K562 (cell line): ENCODE measurements around the gene PSEN1. TPM values are rescaled to one million over a fixed set of nuclear protein-coding genes. Genes with fewer than 3 reads are reported as not detected.

Source experiments
- ATAC-seq: fragments of 200-7000 bp; cut with Tn5 transposase; 3 replicates; pipeline ENCODE4 v1.9.1; 2020; ENCODE audit warnings: moderate library complexity
- BruUV-seq: library from RNA; stranded (reverse); fragments of 400-500 nt; replicated peaks from 2 replicates; lab custom pipeline; 2021; lab: Mats Ljungman, UMichigan
- CTCF ChIA-PET: fragments of 300-600 bp; formaldehyde crosslinking; extraction: SDS; loops from one replicate; lab custom pipeline; 2021; ENCODE audit warnings: low intra/inter-chr PET ratio; lab: Yijun Ruan, JAX
- POLR2A ChIA-PET: fragments of 300-600, 350-650 bp; sonication (Branson Sonifier 250); formaldehyde crosslinking; extraction: SDS; loops from one replicate; lab custom pipeline; 2021; ENCODE audit warnings: antibody characterized with exemption, inconsistent platforms; lab: Yijun Ruan, JAX
- DNase-seq, 4 experiments: peaks; one replicate each; pipeline versions ENCODE4 v3.0.0 to v3.0.0-alpha.2; 2011 to 2018; ENCODE audit warnings: low spot score in 3 of 4, mixed read lengths in 3 of 4; ENCODE audit errors: extremely low read depth in 1 of 4
- FAIRE-seq: peaks from 2 replicates; lab custom pipeline; 2011; peaks lifted over from hg19 to GRCh38; lab: Jason Lieb, UNC
- H2AFZ ChIP-seq: 2 replicates; pipeline ENCODE4 v1.6.0; 2011; ENCODE audit warnings: low read depth, low read length, control low read depth, inconsistent platforms
- H3K27ac ChIP-seq: fragments of 200-600 bp; 3 replicates; pipeline ENCODE4 v1.8.0; 2011; ENCODE audit warnings: low read depth, mild to moderate bottlenecking, control low read depth, inconsistent platforms, low read length, moderate library complexity, mixed read lengths; ENCODE audit errors: extremely low read depth
- H3K27me3 ChIP-seq, 2 experiments: fragments of 300-600 bp in 1 of 2; 2 replicates in 1 of 2; 3 replicates in 1 of 2; pipeline versions ENCODE4 v1.6.0 to v1.8.0; 2011; ENCODE audit warnings: inconsistent platforms in 2 of 2, low read length in 2 of 2, mild to moderate bottlenecking in 1 of 2, mixed read lengths in 1 of 2, moderate library complexity in 1 of 2; ENCODE audit not compliant: control insufficient read depth in 2 of 2, insufficient read depth in 2 of 2
- H3K36me3 ChIP-seq: fragments of 300-600 bp; 3 replicates; pipeline ENCODE4 v1.8.0; 2011; ENCODE audit warnings: mild to moderate bottlenecking, low read length, inconsistent platforms; ENCODE audit not compliant: control insufficient read depth, insufficient read depth
- H3K4me1 ChIP-seq, 2 experiments: fragments of 200-600 bp in 1 of 2; replicated peaks in 1 of 2; 2 replicates in 1 of 2; 3 replicates in 1 of 2; pipeline versions ENCODE4 v1.5.1 to v1.8.0; 2011; ENCODE audit warnings: inconsistent platforms in 2 of 2, low read length in 2 of 2, mild to moderate bottlenecking in 1 of 2, mixed read lengths in 1 of 2, moderate library complexity in 1 of 2; ENCODE audit not compliant: control insufficient read depth in 2 of 2, insufficient read depth in 2 of 2
- H3K4me2 ChIP-seq: 2 replicates; pipeline ENCODE4 v1.6.1; 2011; ENCODE audit warnings: low read length, control low read depth, inconsistent platforms, mixed read lengths; ENCODE audit not compliant: insufficient read depth
- H3K4me3 ChIP-seq: fragments of 200-600 bp; sonication (generic), shearing (Covaris generic); 2 replicates; pipeline ENCODE4 v1.5.1; 2016; ENCODE audit warnings: control low read depth, inconsistent platforms
- H3K79me2 ChIP-seq: fragments of 200-600 bp; 3 replicates; pipeline ENCODE4 v1.8.0; 2011; ENCODE audit warnings: low read length, inconsistent platforms; ENCODE audit not compliant: control insufficient read depth, insufficient read depth
- H3K9ac ChIP-seq, 2 experiments: 2 replicates each; pipeline versions ENCODE4 v1.6.0 to v1.6.1; 2011; ENCODE audit warnings: low read depth in 2 of 2, low read length in 2 of 2, control low read depth in 1 of 2, inconsistent platforms in 1 of 2, mild to moderate bottlenecking in 1 of 2, mixed read lengths in 1 of 2; ENCODE audit not compliant: insufficient read depth in 1 of 2
- H3K9me1 ChIP-seq: one replicate; pipeline ENCODE4 v1.6.0; 2011; ENCODE audit warnings: inconsistent platforms, mild to moderate bottlenecking, low read length, moderate library complexity; ENCODE audit not compliant: control insufficient read depth, insufficient read depth
- H3K9me3 ChIP-seq: replicated peaks from 2 replicates; pipeline ENCODE4 v1.5.1; 2011; ENCODE audit warnings: low read depth, low read length, inconsistent platforms; ENCODE audit not compliant: control insufficient read depth, insufficient read depth
- H4K20me1 ChIP-seq: replicated peaks from 2 replicates; pipeline ENCODE4 v1.6.1; 2011; ENCODE audit warnings: low read length, inconsistent platforms, mixed read lengths; ENCODE audit not compliant: control insufficient read depth, insufficient read depth
- PYGO2 ChIP-seq: fragments of 450-650 bp; IDR thresholded peaks from 2 replicates; pipeline ENCODE4 v1.6.1; 2016; ENCODE audit warnings: mild to moderate bottlenecking, missing genetic modification characterization, moderate library complexity, missing compliant biosample characterization
- SREBF1 ChIP-seq: fragments of 150-350 bp; IDR thresholded peaks from 2 replicates; pipeline ENCODE4 v1.6.1; 2014; ENCODE audit warnings: antibody characterized with exemption, low read depth, low read length, borderline replicate concordance
- ZNF140 ChIP-seq: fragments of 250-450 bp; sonication (Bioruptor Pico); IDR thresholded peaks from 2 replicates; pipeline ENCODE4 v1.8.0; 2021; ENCODE audit warnings: moderate library complexity, mild to moderate bottlenecking, inconsistent platforms
- WGBS: fragments of 100-300 bp; shearing (Covaris generic); methylation state at CpG from one replicate; pipeline ENCODE4 v1.1.6; 2016; ENCODE audit warnings: low coverage, mixed read lengths; ENCODE audit not compliant: insufficient coverage; ENCODE audit errors: missing lambda C conversion rate; 5-methylcytosine and 5-hydroxymethylcytosine counted together
- in situ Hi-C: fragments of 300-500 bp; cut with MboI; formaldehyde crosslinking; loops from 4 replicates; pipeline ENCODE4 v1.15.0; 2018; ENCODE audit warnings: inconsistent platforms, mixed read lengths
- intact Hi-C: fragments of 100-400 bp; cut with micrococcal nuclease; formaldehyde crosslinking; loops from 2 replicates; pipeline ENCODE4 v1.14.2; 2022
- polyA plus RNA-seq, 8 experiments: library from polyadenylated mRNA; depleted of rRNA in 4 of 8; stranded (reverse) in 5 of 8; unstranded in 3 of 8; fragments of >200 nt; fragmentation: Nextera tagmentation in 2 of 8; fragmentation: Illumina TruSeq in 1 of 8; extraction: Ambion mirVana in 2 of 8; extraction: Trizol in 1 of 8; gene quantifications; 2 replicates each; pipeline versions ENCODE4 v1.2.1 to v1.2.3, GENCODE V29; 2011 to 2014; ENCODE audit warnings: inconsistent platforms in 1 of 8, missing spikeins in 1 of 8
- total RNA-seq, 7 experiments: library from RNA; depleted of rRNA in 6 of 7; stranded (reverse); fragments of >200 nt in 6 of 7; fragmentation: Illumina TruSeq in 2 of 7; extraction: Trizol in 2 of 7; gene quantifications; 2 replicates each; pipeline versions ENCODE4 v1.2.1 to v1.2.3, GENCODE V29; 2011 to 2021; ENCODE audit warnings: low replicate concordance in 1 of 7
- TF ChIP-seq, protein P1 (sequence below): fragments of 250-450 bp; sonication (Bioruptor Pico); IDR thresholded peaks from 2 replicates; pipeline ENCODE4 v1.5.0; 2020; ENCODE audit warnings: mild to moderate bottlenecking

Gene PSEN1
- total and polyA plus RNA-seq, 9 of the 15 experiments (the other 6 are each of a cell fraction or from before 2014, with no cell fraction given), result 6.5 to 25.2 (median 14.3) TPM

DNA sequence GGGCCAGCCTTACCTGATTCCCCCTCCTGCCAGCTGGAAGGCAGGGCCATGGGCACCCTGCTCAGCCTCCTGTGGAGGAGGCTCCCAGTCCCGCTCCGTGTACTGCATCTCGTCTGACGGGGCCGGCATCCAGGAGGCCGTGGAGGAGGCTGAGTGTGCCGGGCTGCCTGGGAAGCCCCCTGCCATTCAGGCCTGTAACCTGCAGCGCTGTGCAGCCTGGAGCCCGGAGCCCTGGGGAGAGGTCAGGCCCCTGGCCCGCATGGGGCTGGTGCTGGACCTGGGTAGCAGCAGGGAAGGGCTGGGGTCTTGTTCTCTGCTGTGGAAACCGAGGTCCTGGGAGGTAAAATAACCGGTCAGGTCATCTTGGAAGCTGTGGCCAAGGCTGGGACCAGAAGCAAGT, 117.4 kb downstream of the PSEN1 start:
- peaks cover 4 to 18% of the 10 kb centered on the region in 2 experiments; a peak in 3 of 5 replicates for H3K4me1 ChIP-seq
- no peak for DNase-seq
- H3K9me1 ChIP-seq, result no peaks in the 10 kb centered on the region
- TF ChIP-seq PYGO2 (tag), result no peak
- no peak for TF ChIP-seq ZNF140 (CRISPR knock-in tag)
- TF ChIP-seq, protein P1, sequence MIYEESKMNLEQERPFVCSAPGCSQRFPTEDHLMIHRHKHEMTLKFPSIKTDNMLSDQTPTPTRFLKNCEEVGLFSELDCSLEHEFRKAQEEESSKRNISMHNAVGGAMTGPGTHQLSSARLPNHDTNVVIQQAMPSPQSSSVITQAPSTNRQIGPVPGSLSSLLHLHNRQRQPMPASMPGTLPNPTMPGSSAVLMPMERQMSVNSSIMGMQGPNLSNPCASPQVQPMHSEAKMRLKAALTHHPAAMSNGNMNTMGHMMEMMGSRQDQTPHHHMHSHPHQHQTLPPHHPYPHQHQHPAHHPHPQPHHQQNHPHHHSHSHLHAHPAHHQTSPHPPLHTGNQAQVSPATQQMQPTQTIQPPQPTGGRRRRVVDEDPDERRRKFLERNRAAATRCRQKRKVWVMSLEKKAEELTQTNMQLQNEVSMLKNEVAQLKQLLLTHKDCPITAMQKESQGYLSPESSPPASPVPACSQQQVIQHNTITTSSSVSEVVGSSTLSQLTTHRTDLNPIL (CRISPR knock-in tag), result no peak
- TF ChIP-seq SREBF1, result no peak
- no peak overlapping the region for H3K4me2 ChIP-seq
- no peak overlapping the region for H3K4me3 ChIP-seq
- no peaks in the 10 kb centered on the region for H3K79me2 ChIP-seq
- CTCF ChIA-PET, result no interaction called here
- POLR2A ChIA-PET, result interaction anchor here (0.6 to 0.9 kb wide), 2 partner anchors 9 to 16 kb away, joined by 3 read pairs; no protein-coding TSS in a partner anchor
- no TSS peak for BruUV-seq
- no peaks in the 10 kb centered on the region for H3K36me3 ChIP-seq
- in situ Hi-C loops (no loop called here), intact Hi-C loops (no loop called here)
- H3K9ac ChIP-seq, result no peak overlapping the region
- H2AFZ ChIP-seq, result no peak overlapping the region
- H3K27ac ChIP-seq, result no peak overlapping the region
- no peaks in the 10 kb centered on the region for H4K20me1 ChIP-seq
- 21% methylated on average over 3 of the region's 12 CpGs for whole genome bisulfite sequencing
- no peak for ATAC-seq
- no peak for FAIRE-seq
- no peaks in the 10 kb centered on the region for H3K9me3 ChIP-seq
- H3K27me3 ChIP-seq, result no peaks in the 10 kb centered on the region
